ENCODE results near the gene DACT3.

GRCh38 chr19:46600384-46601317, 60.3 kb downstream of the DACT3 start:
- TF ChIP-seq CTCF (conservative IDR thresholded peaks at IDR 0.05; ENCODE audit: low read length) (no peak), EZH2phosphoT487 (IDR thresholded peaks at IDR 0.05; ENCODE audit: borderline replicate concordance) (no peak)

Data from Loucy (cell line).